Neural progenitor cell (in vitro differentiated cells): ENCODE results near the gene NUBP2. TPM values are rescaled to one million over a fixed set of nuclear protein-coding genes. Genes with fewer than 3 reads are reported as not detected.

Experiments used
- DNase-seq: peaks from one replicate; pipeline ENCODE4 v3.0.0-alpha.2; 2016; ENCODE audit warnings: low spot score
- H2AFZ ChIP-seq: fragments of 200-600 bp; sonication (generic); replicated peaks from 2 replicates; pipeline ENCODE4 v1.6.1; 2016; ENCODE audit warnings: antibody characterized with exemption
- H3F3A ChIP-seq: fragments of 200-600 bp; sonication (generic); 2 replicates; pipeline ENCODE4 v1.6.1; 2016; ENCODE audit warnings: antibody characterized with exemption, low read depth
- H3K27ac ChIP-seq: fragments of 200-600 bp; sonication (generic); 2 replicates; pipeline ENCODE4 v1.5.1; 2016; ENCODE audit warnings: mild to moderate bottlenecking
- H3K27me3 ChIP-seq: fragments of 200-600 bp; sonication (generic); 2 replicates; pipeline ENCODE4 v1.6.1; 2016; ENCODE audit warnings: mild to moderate bottlenecking, moderate library complexity
- H3K36me3 ChIP-seq: fragments of 200-600 bp; sonication (generic); 2 replicates; pipeline ENCODE4 v1.5.1; 2016
- H3K4me1 ChIP-seq: fragments of 200-600 bp; sonication (generic); 2 replicates; pipeline ENCODE4 v1.6.1; 2016; ENCODE audit warnings: mixed run types
- H3K4me2 ChIP-seq: fragments of 200-600 bp; sonication (generic); 2 replicates; pipeline ENCODE4 v1.6.1; 2016
- H3K4me3 ChIP-seq: fragments of 200-600 bp; sonication (generic); 2 replicates; pipeline ENCODE4 v1.5.1; 2016
- H3K79me2 ChIP-seq: fragments of 200-600 bp; sonication (generic); 2 replicates; pipeline ENCODE4 v1.6.1; 2016; ENCODE audit warnings: low read depth
- H3K9ac ChIP-seq: fragments of 200-600 bp; sonication (generic); 2 replicates; pipeline ENCODE4 v1.6.1; 2016
- H3K9me3 ChIP-seq: fragments of 200-600 bp; sonication (generic); 2 replicates; pipeline ENCODE4 v1.5.1; 2016; ENCODE audit warnings: low read depth
- H4K20me1 ChIP-seq: fragments of 200-600 bp; sonication (generic); 2 replicates; pipeline ENCODE4 v1.6.1; 2016; ENCODE audit warnings: low read depth
- H3K27ac Mint-ChIP-seq: 3 replicates; pipeline ENCODE4 v1.8.0; 2021; ENCODE audit warnings: mixed read lengths
- H3K27me3 Mint-ChIP-seq: 2 replicates; pipeline ENCODE4 v1.8.0; 2022; ENCODE audit warnings: low read depth, mild to moderate bottlenecking, inconsistent platforms, moderate library complexity, mixed read lengths; ENCODE audit not compliant: insufficient read depth
- H3K36me3 Mint-ChIP-seq: 3 replicates; pipeline ENCODE4 v1.8.0; 2021; ENCODE audit warnings: mixed read lengths
- H3K4me1 Mint-ChIP-seq: 3 replicates; pipeline ENCODE4 v1.8.0; 2021; ENCODE audit warnings: mixed read lengths
- H3K4me3 Mint-ChIP-seq: 3 replicates; pipeline ENCODE4 v1.8.0; 2021; ENCODE audit warnings: mild to moderate bottlenecking, moderate library complexity, mixed read lengths
- H3K9me3 Mint-ChIP-seq: 3 replicates; pipeline ENCODE4 v1.8.0; 2020; ENCODE audit warnings: mixed read lengths
- CTCF ChIP-seq: fragments of 200-600 bp; sonication (generic); IDR thresholded peaks from 2 replicates; pipeline ENCODE4 v1.5.1; 2017; ENCODE audit warnings: antibody characterized with exemption, mild to moderate bottlenecking
- EZH2 ChIP-seq: fragments of 200-600 bp; sonication (generic); IDR thresholded peaks from 2 replicates; pipeline ENCODE4 v1.6.1; 2017; ENCODE audit warnings: antibody characterized with exemption, mild to moderate bottlenecking, moderate library complexity
- EZH2phosphoT487 ChIP-seq: fragments of 200-600 bp; sonication (generic); IDR thresholded peaks from 2 replicates; pipeline ENCODE4 v1.6.1; 2017; ENCODE audit warnings: antibody characterized with exemption
- total RNA-seq: library from RNA; depleted of rRNA; stranded (reverse); fragments of >200 nt; gene quantifications from 2 replicates; pipeline ENCODE4 v1.2.3, GENCODE V29; 2015; ENCODE audit warnings: low replicate concordance

The NUBP2 gene
- total RNA-seq, 1 donor from 2014 or later, result 22.8 TPM

DNA sequence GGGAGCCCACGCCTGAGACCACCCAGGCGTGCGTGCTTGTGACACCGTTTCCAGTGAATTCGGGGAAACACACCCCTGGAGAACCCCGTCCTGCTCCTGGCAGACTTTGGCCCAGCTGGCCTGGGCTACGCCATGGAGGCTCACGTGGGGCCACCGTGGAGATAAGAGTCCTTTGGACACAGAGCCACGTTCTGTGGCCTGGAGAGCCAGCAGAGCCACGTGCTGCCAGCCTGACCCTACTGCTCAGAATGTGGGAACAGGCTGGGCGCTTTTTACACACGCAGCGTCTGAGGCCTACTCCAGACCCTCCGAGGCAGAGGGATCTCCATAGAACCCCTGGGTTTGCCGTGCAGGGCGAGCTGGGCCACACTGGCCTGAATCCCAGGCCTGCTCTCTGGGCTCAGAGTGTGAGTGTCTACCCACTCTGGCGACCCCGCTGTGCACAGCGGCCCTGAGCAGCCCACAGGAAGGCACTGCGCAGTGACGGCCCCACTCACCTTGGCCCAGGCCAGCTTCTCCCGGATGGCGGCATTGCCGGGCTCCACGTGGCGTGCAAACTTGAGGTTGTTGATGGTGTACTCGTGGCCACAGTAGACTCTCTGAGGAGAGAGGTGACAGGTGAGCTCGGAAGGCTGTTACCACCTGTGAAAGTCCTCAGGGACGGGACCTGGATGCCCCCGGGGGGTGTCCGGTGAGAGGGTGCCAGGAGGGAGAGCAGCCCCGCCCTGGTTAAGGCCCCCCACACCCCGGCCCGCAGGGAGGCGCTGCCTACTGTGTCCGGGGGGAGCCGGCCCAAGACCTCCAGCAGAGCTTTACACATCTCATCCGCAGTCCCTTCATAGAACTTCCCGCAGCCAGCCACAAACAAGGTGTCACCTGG, 33.9 kb downstream of the NUBP2 start:
- Histone ChIP-seq H3K9ac (no peak overlapping the region), H4K20me1 (no peaks in the 10 kb centered on the region), H3K9me3 (no peaks in the 10 kb centered on the region), H3K27me3 (no peaks in the 10 kb centered on the region), H3K4me3 (no peak overlapping the region), H3K4me1 (no peaks in the 10 kb centered on the region), H2AFZ (no peak overlapping the region), H3F3A (peaks cover 5% of the 10 kb centered on the region), H3K27ac (no peak overlapping the region), H3K4me2 (no peak overlapping the region), H3K36me3 (no peaks in the 10 kb centered on the region), H3K79me2 (no peaks in the 10 kb centered on the region)
- H3K27ac Mint-ChIP-seq, result no peak overlapping the region
- H3K36me3 Mint-ChIP-seq, result peaks cover 9% of the 10 kb centered on the region
- no peaks in the 10 kb centered on the region for H3K27me3 Mint-ChIP-seq
- TF ChIP-seq CTCF, result no peak
- no peak for TF ChIP-seq EZH2phosphoT487
- TF ChIP-seq EZH2, result no peak
- no peak overlapping the region for H3K4me3 Mint-ChIP-seq
- no peak for DNase-seq
- H3K9me3 Mint-ChIP-seq, result no peaks in the 10 kb centered on the region
- H3K4me1 Mint-ChIP-seq, result no peaks in the 10 kb centered on the region

GRCh38 chr16:1817276-1817589, 34.5 kb downstream of the NUBP2 start:
- TF ChIP-seq CTCF (no peak), EZH2phosphoT487 (no peak), EZH2 (no peak)
- H2AFZ ChIP-seq, result no peak overlapping the region
- no peak overlapping the region for H3K4me3 ChIP-seq
- H3K27me3 ChIP-seq, result no peaks in the 10 kb centered on the region
- H3K4me1 ChIP-seq, result no peaks in the 10 kb centered on the region
- no peak overlapping the region for H3K27ac ChIP-seq
- H3K36me3 ChIP-seq, result no peaks in the 10 kb centered on the region
- no peaks in the 10 kb centered on the region for H3K9me3 ChIP-seq
- DNase-seq, result no peak
- H3K27ac Mint-ChIP-seq, result no peak overlapping the region
- H3K9ac ChIP-seq, result no peak overlapping the region
- H4K20me1 ChIP-seq, result no peaks in the 10 kb centered on the region
- H3K27me3 Mint-ChIP-seq, result no peaks in the 10 kb centered on the region
- no peaks in the 10 kb centered on the region for H3K9me3 Mint-ChIP-seq
- no peak overlapping the region for H3K4me2 ChIP-seq
- peaks cover 5% of the 10 kb centered on the region for H3F3A ChIP-seq
- no peak overlapping the region for H3K4me3 Mint-ChIP-seq
- H3K4me1 Mint-ChIP-seq, result no peaks in the 10 kb centered on the region
- H3K79me2 ChIP-seq, result no peaks in the 10 kb centered on the region
- H3K36me3 Mint-ChIP-seq, result peaks cover 9% of the 10 kb centered on the region

GRCh38 chr16:1817716-1818115, 35.0 kb downstream of the NUBP2 start:
- H3K27me3 Mint-ChIP-seq, result no peaks in the 10 kb centered on the region
- DNase-seq, result no peak
- H3K36me3 Mint-ChIP-seq, result peaks cover 9% of the 10 kb centered on the region
- Histone ChIP-seq H3K79me2 (no peaks in the 10 kb centered on the region), H3K9me3 (no peaks in the 10 kb centered on the region), H4K20me1 (peaks cover under 1% of the 10 kb centered on the region), H3K36me3 (no peaks in the 10 kb centered on the region), H3K27ac (no peak overlapping the region), H3K4me2 (no peak overlapping the region), H3K9ac (no peak overlapping the region), H2AFZ (no peak overlapping the region), H3K4me1 (no peaks in the 10 kb centered on the region), H3K4me3 (no peak overlapping the region), H3K27me3 (no peaks in the 10 kb centered on the region), H3F3A (peaks cover 5% of the 10 kb centered on the region)
- TF ChIP-seq CTCF, result no peak
- no peak overlapping the region for H3K27ac Mint-ChIP-seq
- no peaks in the 10 kb centered on the region for H3K9me3 Mint-ChIP-seq
- no peak overlapping the region for H3K4me3 Mint-ChIP-seq
- no peaks in the 10 kb centered on the region for H3K4me1 Mint-ChIP-seq
